ENCODE data around the gene MIPOL1.

Gene MIPOL1

GRCh38 chr14:37584211-37585100 lies 386.7 kb downstream of the MIPOL1 start:
- Mint-ChIP-seq H3K27ac (no peak overlapping the region), H3K4me1 (ENCODE audit: low read depth) (no peaks in the 10 kb centered on the region), H3K9me3 (peaks cover 9% of the 10 kb centered on the region), H3K4me3 (no peak overlapping the region), H3K27me3 (peaks cover 67% of the 10 kb centered on the region), H3K36me3 (ENCODE audit: low read depth) (no peaks in the 10 kb centered on the region)
- DNase-seq: no peak

- no peaks in the 10 kb centered on the region for H3K36me3 Mint-ChIP-seq (ENCODE audit: low read depth)
- H3K27ac Mint-ChIP-seq: no peak overlapping the region
- peaks cover 10% of the 10 kb centered on the region for H3K9me3 Mint-ChIP-seq
- H3K27me3 Mint-ChIP-seq: peaks cover 71% of the 10 kb centered on the region
- no peaks in the 10 kb centered on the region for H3K4me1 Mint-ChIP-seq (ENCODE audit: low read depth)
- no peak overlapping the region for H3K4me3 Mint-ChIP-seq
- DNase-seq: no peak
Observed at GRCh38 chr14:37585101-37585511, 387.4 kb downstream of the MIPOL1 start.

DNA sequence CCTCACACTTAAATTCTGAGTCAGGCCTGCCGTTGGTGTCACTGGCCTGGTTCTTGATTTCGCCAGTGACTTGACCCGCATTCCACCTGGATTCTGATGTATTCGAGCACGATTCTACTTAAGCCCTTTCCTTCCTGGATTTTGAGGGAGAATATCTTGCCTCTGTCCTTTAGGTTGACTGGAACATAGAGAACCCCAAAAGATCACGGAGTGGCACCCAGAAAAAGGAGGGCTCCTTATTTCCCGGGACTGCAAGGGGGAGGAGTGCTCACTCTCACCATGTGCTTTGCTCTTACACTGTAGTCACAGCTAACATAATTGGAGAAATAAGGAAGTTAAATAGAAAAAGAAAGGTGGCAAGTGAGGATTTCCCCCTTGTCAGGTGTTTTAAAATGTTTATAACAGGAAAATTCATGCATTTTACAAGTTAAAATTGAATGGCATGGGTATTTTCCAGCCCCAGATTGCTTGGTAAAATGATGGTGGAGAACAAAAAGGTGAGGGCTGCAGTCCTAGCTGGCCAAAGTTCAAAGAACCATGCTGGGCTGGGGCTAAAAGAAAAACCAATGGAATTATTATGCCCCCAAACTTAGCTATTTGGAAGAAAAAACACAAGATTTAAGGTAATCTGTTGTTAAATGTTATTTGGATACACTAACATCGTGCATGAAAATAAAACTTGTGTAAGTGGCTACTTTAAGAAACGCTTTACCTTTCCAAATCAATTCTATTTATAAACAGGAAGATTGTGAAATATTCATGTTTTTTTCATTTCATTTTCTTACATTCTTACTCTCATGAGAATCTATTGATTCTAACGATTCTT lies 388.4 kb downstream of the MIPOL1 start:
- Mint-ChIP-seq H3K4me1 (ENCODE audit: low read depth) (no peaks in the 10 kb centered on the region), H3K27ac (no peak overlapping the region), H3K36me3 (ENCODE audit: low read depth) (no peaks in the 10 kb centered on the region), H3K9me3 (peaks cover 10% of the 10 kb centered on the region), H3K4me3 (no peak overlapping the region), H3K27me3 (peaks cover 79% of the 10 kb centered on the region)
- DNase-seq: no peak

GRCh38 chr14:37586797-37587130 lies 389.0 kb downstream of the MIPOL1 start:
- Mint-ChIP-seq H3K4me3 (no peak overlapping the region), H3K9me3 (peaks cover 10% of the 10 kb centered on the region), H3K27me3 (peaks cover 78% of the 10 kb centered on the region), H3K4me1 (ENCODE audit: low read depth) (peaks cover 1% of the 10 kb centered on the region), H3K36me3 (ENCODE audit: low read depth) (peaks cover 1% of the 10 kb centered on the region), H3K27ac (no peak overlapping the region)
- DNase-seq: no peak

DNA sequence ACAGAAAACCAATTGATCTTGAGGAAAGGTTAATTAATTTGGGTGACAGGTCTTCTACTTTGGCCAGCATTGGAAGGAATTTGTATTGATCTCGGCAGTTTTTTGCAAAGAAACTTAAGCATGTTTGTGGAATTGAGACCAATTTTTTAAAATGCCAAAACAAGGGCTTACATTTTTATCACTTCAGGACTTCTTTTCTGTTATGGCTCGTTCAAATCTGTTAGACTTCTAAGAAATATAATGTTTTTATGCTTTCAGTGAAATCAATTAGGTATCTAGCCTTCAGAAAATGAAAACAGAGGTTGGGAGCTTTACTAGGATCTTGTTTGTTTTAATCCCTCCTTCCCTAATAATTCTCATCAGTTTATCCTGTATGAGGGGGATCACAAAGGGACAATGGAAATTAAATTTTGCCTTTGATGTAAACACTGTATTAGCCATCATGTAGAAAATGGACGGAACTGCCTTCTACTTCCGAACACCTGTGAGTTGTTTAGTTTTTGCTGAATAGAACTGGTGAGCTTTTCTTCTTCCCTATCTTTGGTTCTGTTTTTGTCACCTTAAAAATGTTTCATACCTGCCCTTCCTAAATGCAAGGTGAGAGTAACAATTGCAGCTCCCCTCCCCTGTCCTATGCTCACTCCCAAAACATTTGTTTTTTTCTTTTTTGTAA lies 389.5 kb downstream of the MIPOL1 start:
- Mint-ChIP-seq H3K36me3 (ENCODE audit: low read depth) (peaks cover 1% of the 10 kb centered on the region), H3K27ac (no peak overlapping the region), H3K9me3 (peaks cover 10% of the 10 kb centered on the region), H3K27me3 (peaks cover 82% of the 10 kb centered on the region), H3K4me3 (no peak overlapping the region), H3K4me1 (ENCODE audit: low read depth) (peaks cover 1% of the 10 kb centered on the region)
- no peak for DNase-seq

- H3K27ac Mint-ChIP-seq: no peak overlapping the region
- peaks cover 4% of the 10 kb centered on the region for H3K4me1 Mint-ChIP-seq (ENCODE audit: low read depth)
- H3K4me3 Mint-ChIP-seq: no peak overlapping the region
- H3K9me3 Mint-ChIP-seq: peaks cover 15% of the 10 kb centered on the region
- DNase-seq: no peak
- H3K36me3 Mint-ChIP-seq (ENCODE audit: low read depth): peaks cover 1% of the 10 kb centered on the region
- peaks cover 85% of the 10 kb centered on the region for H3K27me3 Mint-ChIP-seq
Observed at GRCh38 chr14:37587881-37588666, 390.3 kb downstream of the MIPOL1 start.

DNA sequence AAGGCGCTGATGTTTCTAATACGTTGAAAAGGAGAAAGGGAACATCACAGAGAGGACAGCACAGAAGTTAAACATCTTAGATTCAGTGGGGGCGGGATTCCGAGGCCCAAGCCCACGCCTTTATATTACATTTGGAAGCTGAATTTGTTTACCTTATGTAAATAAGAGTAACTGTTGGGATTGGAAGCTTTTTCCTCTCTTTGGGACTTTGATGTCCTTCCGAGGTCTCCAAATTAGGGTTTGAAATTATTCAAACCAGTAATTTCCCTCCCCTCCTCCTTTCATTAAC lies 390.9 kb downstream of the MIPOL1 start:
- H3K27ac Mint-ChIP-seq: no peak overlapping the region
- H3K36me3 Mint-ChIP-seq (ENCODE audit: low read depth): peaks cover 1% of the 10 kb centered on the region
- H3K4me3 Mint-ChIP-seq: no peak overlapping the region
- peaks cover 4% of the 10 kb centered on the region for H3K4me1 Mint-ChIP-seq (ENCODE audit: low read depth)
- H3K27me3 Mint-ChIP-seq: peaks cover 86% of the 10 kb centered on the region
- DNase-seq: no peak
- H3K9me3 Mint-ChIP-seq: peaks cover 15% of the 10 kb centered on the region

DNA sequence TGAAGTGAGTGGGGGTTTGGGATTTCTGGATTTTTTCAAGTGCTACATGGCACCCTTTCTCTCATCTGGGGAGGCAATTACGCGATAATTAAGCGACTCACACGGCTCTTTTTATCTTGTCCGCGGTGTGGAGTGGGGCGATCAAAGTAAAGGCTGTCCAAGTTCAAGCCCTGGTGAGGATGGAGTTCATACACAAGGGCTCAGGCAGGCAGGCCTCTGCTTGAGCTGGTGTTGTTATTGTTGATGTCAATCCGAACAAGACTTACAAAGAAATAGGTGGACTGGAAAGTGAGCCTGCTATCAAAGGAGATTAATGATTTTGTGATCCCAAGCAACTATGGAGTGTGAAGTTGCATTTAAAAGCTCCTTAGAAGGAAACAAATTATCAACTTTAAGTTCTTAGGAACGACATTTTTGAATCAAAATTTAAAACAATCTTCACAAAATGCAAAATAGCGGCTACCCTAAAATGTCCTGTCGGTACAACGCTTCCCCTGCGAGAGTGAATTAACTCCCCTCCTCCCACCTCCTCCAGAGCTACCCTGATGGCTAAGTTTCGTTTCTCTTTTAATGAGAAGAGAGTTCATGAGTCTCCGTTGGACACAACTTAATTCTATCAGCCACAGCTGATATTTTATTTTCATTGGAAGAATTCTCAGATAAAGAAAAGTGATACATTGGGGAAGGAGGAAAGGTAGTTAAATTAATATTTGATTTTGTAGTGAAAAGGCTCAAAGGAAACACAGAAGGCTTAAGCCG lies 391.4 kb downstream of the MIPOL1 start:
- H3K27me3 Mint-ChIP-seq: peaks cover 89% of the 10 kb centered on the region
- H3K4me1 Mint-ChIP-seq (ENCODE audit: low read depth): peaks cover 7% of the 10 kb centered on the region
- peaks cover 18% of the 10 kb centered on the region for H3K9me3 Mint-ChIP-seq
- H3K27ac Mint-ChIP-seq: no peak overlapping the region
- peaks cover 1% of the 10 kb centered on the region for H3K36me3 Mint-ChIP-seq (ENCODE audit: low read depth)
- DNase-seq: no peak
- H3K4me3 Mint-ChIP-seq: no peak overlapping the region

- H3K9me3 Mint-ChIP-seq: peaks cover 19% of the 10 kb centered on the region
- peaks cover 1% of the 10 kb centered on the region for H3K36me3 Mint-ChIP-seq (ENCODE audit: low read depth)
- H3K27ac Mint-ChIP-seq: no peak overlapping the region
- peaks cover 11% of the 10 kb centered on the region for H3K4me1 Mint-ChIP-seq (ENCODE audit: low read depth)
- no peak overlapping the region for H3K4me3 Mint-ChIP-seq
- no peak for DNase-seq
- peaks cover 88% of the 10 kb centered on the region for H3K27me3 Mint-ChIP-seq
Observed at GRCh38 chr14:37589715-37590427, 392.1 kb downstream of the MIPOL1 start.

GRCh38 chr14:37590428-37591139 lies 392.8 kb downstream of the MIPOL1 start:
- DNase-seq: no peak
- H3K4me1 Mint-ChIP-seq (ENCODE audit: low read depth): peaks cover 12% of the 10 kb centered on the region
- H3K27me3 Mint-ChIP-seq: peaks cover 83% of the 10 kb centered on the region
- H3K9me3 Mint-ChIP-seq: peaks cover 20% of the 10 kb centered on the region
- no peak overlapping the region for H3K4me3 Mint-ChIP-seq
- H3K36me3 Mint-ChIP-seq (ENCODE audit: low read depth): peaks cover 1% of the 10 kb centered on the region
- no peak overlapping the region for H3K27ac Mint-ChIP-seq

GRCh38 chr14:37591311-37591940 lies 393.7 kb downstream of the MIPOL1 start:
- Mint-ChIP-seq H3K27me3 (peaks cover 83% of the 10 kb centered on the region), H3K4me1 (ENCODE audit: low read depth) (peaks cover 20% of the 10 kb centered on the region), H3K4me3 (no peak overlapping the region), H3K27ac (peak overlapping the region; percentile 75), H3K9me3 (peaks cover 23% of the 10 kb centered on the region), H3K36me3 (ENCODE audit: low read depth) (peaks cover 1% of the 10 kb centered on the region)
- no peak for DNase-seq

GRCh38 chr14:37591941-37592481 lies 394.3 kb downstream of the MIPOL1 start:
- no peak overlapping the region for H3K4me3 Mint-ChIP-seq
- peak; percentile 30 for DNase-seq
- H3K27me3 Mint-ChIP-seq: peaks cover 85% of the 10 kb centered on the region
- peaks cover 24% of the 10 kb centered on the region for H3K9me3 Mint-ChIP-seq
- H3K27ac Mint-ChIP-seq: no peak overlapping the region
- H3K36me3 Mint-ChIP-seq (ENCODE audit: low read depth): peaks cover 1% of the 10 kb centered on the region
- H3K4me1 Mint-ChIP-seq (ENCODE audit: low read depth): peaks cover 21% of the 10 kb centered on the region

All from activated T-cell treated with anti-CD3 and anti-CD28 coated beads, Interleukin-2, amount 50 U/mL, for 24 hours (primary cell).